GM12891 (cell line): Measurements from ENCODE around the gene VGF.

Experiments
- POLR2A ChIP-seq: IDR thresholded peaks from 2 replicates; pipeline ENCODE4 v1.6.1; 2011; ENCODE audit warnings: low read depth, low read length, control low read depth
- POLR2AphosphoS5 ChIP-seq: IDR thresholded peaks from 2 replicates; pipeline ENCODE4 v1.6.1; 2011; ENCODE audit warnings: low read depth, low read length, control low read depth
- SPI1 ChIP-seq: IDR thresholded peaks from 2 replicates; pipeline ENCODE4 v1.6.1; 2011; ENCODE audit warnings: low read depth, low read length, control low read depth

DNA sequence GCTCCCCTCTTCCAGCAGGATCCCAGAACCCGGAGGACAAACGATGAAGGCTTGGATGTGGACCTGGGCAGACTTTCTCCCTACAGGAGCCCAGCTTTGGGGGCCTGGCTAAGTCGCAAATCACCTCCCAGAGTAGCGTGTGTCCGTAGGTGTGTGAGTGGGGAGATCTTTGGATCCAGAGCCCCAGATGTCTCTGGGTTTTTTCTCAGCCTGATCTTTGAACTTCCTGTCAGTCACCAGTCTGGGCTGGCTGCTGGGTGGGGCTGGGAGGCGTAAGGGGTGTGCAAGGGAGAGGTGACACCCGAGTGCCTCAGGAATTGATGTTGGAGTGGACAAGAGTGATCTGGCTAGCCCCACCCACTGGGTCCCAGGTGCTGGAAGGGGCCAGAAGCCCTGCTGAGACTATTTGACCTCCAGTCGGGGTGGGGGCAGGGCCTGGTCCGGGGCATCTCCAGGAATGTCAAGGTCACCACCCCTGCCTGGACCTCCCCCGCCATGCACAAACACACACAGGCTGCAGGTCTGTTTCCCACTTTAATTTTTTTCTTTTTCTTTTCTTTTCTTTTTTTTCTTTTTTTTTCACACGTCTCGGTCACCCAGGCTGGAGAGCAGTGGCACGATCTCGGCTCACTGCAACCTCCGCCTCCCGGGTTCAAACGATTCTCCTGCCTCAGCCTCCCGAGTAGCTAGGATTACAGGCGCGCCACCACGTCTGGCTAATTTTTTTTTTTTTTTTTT, 35.7 kb upstream of the VGF start, which contains the start of gene MOGAT3:
- TF ChIP-seq POLR2AphosphoS5 = no peak
- TF ChIP-seq POLR2A = no peak
- TF ChIP-seq SPI1 = no peak
